Dendritic cell treated with granulocyte-macrophage colony-stimulating factor and Interleukin-4, amounts not matched to agents 40 ng/mL and 50 ng/mL, for 4 days (primary cell): ENCODE data around the gene WFIKKN1.
"Not testable (repeated sequence)": the region's sequence is repeated elsewhere in the genome, so short reads cannot be mapped to it uniquely, and the experiment has no call there.

Experiments used
- H3K27ac Mint-ChIP-seq: one replicate; pipeline ENCODE4 v1.8.0; 2022; ENCODE audit warnings: mild to moderate bottlenecking, mixed read lengths
- H3K27me3 Mint-ChIP-seq: one replicate; pipeline ENCODE4 v1.8.0; 2022; ENCODE audit warnings: mild to moderate bottlenecking, mixed read lengths
- H3K36me3 Mint-ChIP-seq: one replicate; pipeline ENCODE4 v1.8.0; 2022; ENCODE audit warnings: low read depth, mixed read lengths
- H3K4me1 Mint-ChIP-seq: one replicate; pipeline ENCODE4 v1.8.0; 2022; ENCODE audit warnings: low read depth, mixed read lengths
- H3K4me3 Mint-ChIP-seq: one replicate; pipeline ENCODE4 v1.8.0; 2022; ENCODE audit warnings: mild to moderate bottlenecking, moderate library complexity, mixed read lengths
- H3K9me3 Mint-ChIP-seq: one replicate; pipeline ENCODE4 v1.8.0; 2022; ENCODE audit warnings: mixed read lengths
- intact Hi-C: fragments of 100-400 bp; cut with micrococcal nuclease; formaldehyde crosslinking; loops from one replicate; pipeline ENCODE4 v1.15.0; 2022

WFIKKN1 gene

GRCh38 chr16:590188-590814 lies 40.5 kb upstream of the WFIKKN1 start:
- peaks cover 14% of the 10 kb centered on the region for H3K27me3 Mint-ChIP-seq
- H3K36me3 Mint-ChIP-seq: peaks cover 36% of the 10 kb centered on the region
- peak overlapping the region; percentile 99 for H3K27ac Mint-ChIP-seq
- intact Hi-C loops: no loop called here
- H3K4me1 Mint-ChIP-seq: peaks cover 65% of the 10 kb centered on the region
- H3K9me3 Mint-ChIP-seq: no peaks in the 10 kb centered on the region
- H3K4me3 Mint-ChIP-seq: peak overlapping the region; percentile 73

- intact Hi-C loops: no loop called here
- H3K4me1 Mint-ChIP-seq: peaks cover 69% of the 10 kb centered on the region
- H3K27ac Mint-ChIP-seq: peak overlapping the region; percentile 99
- peaks cover 9% of the 10 kb centered on the region for H3K27me3 Mint-ChIP-seq
- peaks cover 40% of the 10 kb centered on the region for H3K36me3 Mint-ChIP-seq
- peak overlapping the region; percentile 73 for H3K4me3 Mint-ChIP-seq
- H3K9me3 Mint-ChIP-seq: no peaks in the 10 kb centered on the region
Observed at GRCh38 chr16:590815-591200, 40.0 kb upstream of the WFIKKN1 start.

DNA sequence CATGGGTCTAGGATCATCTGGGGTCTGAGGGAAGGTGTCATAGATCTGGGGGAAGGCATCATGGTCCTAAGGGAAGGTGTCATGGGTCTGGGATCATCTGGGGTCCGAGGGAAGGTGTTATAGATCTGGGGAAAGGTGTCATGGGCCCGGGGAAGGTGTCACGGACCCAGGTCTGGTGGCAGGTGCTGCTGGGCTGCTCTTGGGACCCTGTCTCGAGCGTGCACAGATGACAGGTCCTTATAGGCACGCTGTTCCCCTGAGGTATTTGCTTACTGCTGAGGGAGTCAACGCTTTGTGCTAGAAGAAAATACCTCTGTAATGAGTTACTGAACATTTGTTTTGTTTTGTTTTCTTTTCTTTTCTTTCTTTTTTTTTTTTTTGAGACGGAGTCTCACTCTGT lies 39.6 kb upstream of the WFIKKN1 start:
- H3K4me1 Mint-ChIP-seq: peaks cover 73% of the 10 kb centered on the region
- peaks cover 5% of the 10 kb centered on the region for H3K27me3 Mint-ChIP-seq
- intact Hi-C loops: no loop called here
- peak overlapping the region; percentile 99 for H3K27ac Mint-ChIP-seq
- H3K36me3 Mint-ChIP-seq: peaks cover 45% of the 10 kb centered on the region
- H3K9me3 Mint-ChIP-seq: no peaks in the 10 kb centered on the region
- peak overlapping the region; percentile 73 for H3K4me3 Mint-ChIP-seq

DNA sequence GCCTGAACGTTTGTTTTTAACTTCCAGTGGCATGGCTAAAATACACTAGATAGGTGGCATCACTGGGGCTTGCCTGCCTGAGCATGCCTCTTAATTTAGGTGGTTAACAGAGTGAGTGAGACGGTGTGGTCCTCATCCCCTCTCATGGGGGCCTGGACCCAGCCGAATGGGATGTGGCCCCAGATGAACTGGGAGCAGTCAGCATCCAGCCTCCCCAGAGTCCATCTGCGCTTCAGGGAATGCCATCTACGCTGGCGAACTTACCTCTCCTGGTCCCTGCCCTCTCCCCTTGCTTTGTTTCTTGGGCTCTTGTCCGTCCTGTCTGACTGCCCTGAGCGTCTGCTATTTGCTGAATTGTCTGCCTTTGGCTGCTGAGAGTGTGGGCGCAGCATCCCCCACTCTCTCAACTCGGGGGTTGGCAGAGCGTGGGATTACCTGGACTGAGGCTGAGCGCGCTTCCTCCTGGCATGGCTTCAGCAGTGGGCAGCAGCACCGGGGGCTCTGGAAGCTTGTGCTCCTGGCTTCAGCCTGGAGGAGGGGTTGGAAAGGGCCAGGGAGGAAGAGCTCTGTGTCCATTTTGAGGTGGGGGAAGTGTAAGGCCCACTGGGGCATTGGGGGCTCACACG lies 38.8 kb upstream of the WFIKKN1 start:
- Mint-ChIP-seq H3K27me3 (peaks cover under 1% of the 10 kb centered on the region), H3K4me1 (peaks cover 81% of the 10 kb centered on the region), H3K9me3 (no peaks in the 10 kb centered on the region), H3K27ac (peak overlapping the region; percentile 68), H3K36me3 (peaks cover 52% of the 10 kb centered on the region), H3K4me3 (no peak overlapping the region)
- intact Hi-C loops: no loop called here

DNA sequence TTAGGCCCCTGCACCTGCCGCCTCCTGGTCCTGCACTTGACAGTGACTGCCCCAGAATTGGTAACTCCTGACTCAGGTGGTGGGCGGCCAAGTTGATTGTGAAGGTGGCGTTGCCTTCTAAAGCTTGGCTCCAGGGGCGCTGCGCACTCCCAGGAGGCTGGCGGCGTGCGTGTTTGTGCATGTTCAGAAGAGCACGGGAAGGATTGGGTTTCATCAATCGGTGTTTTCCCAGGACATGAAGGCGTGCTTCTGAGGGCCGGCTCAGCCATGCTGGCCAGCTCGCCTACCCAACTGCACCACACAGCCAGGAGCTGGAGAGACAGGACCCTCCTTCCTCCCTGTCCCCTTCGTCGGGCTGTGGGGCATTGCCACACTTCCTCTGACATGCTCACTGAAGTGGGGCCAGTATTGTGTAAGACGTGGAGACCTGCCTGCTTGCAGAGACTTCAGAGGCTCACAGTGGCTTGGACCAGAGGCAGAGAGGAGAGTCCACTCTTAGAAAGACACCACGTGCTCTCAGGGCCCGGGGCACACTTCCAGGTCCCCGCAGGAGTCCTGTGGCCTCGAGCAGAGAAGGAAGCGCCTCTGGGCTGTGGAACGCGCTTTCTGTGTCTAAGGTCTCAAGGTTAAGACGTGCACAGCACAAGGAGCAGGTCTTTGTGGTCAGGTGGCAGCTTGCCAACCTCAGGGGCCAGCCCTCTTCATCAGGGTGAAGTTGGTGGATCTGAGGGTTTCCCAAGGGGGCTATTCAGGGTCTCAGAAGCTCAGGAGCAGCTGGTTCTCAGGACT lies 38.1 kb upstream of the WFIKKN1 start:
- peaks cover 56% of the 10 kb centered on the region for H3K36me3 Mint-ChIP-seq
- no peaks in the 10 kb centered on the region for H3K27me3 Mint-ChIP-seq
- intact Hi-C loops: no loop called here
- peaks cover 76% of the 10 kb centered on the region for H3K4me1 Mint-ChIP-seq
- H3K4me3 Mint-ChIP-seq: no peak overlapping the region
- H3K9me3 Mint-ChIP-seq: no peaks in the 10 kb centered on the region
- peak overlapping the region; percentile 68 for H3K27ac Mint-ChIP-seq

DNA sequence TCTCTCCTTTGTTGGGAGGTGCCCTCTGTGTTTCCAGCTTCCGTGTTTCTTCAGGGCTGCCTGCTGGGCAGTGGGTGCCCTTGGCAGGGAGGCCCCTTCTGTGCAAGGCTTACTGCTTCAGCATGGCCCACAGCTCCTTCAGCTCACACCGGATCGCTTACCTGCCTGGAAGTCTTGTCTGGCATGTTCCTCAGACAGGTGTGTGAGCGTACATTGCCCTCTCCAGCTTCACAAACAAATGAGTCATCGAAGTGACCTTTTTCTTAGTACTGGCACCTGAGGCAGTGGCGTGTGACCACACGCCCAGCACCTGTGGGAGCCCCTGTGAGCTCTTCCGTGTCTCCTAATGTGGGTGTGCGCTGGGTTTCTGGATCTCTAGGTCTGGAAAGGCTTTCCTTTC lies 37.4 kb upstream of the WFIKKN1 start:
- intact Hi-C loops: no loop called here
- no peaks in the 10 kb centered on the region for H3K27me3 Mint-ChIP-seq
- H3K36me3 Mint-ChIP-seq: peaks cover 56% of the 10 kb centered on the region
- no peaks in the 10 kb centered on the region for H3K9me3 Mint-ChIP-seq
- H3K4me3 Mint-ChIP-seq: no peak overlapping the region
- peaks cover 69% of the 10 kb centered on the region for H3K4me1 Mint-ChIP-seq
- peak overlapping the region; percentile 68 for H3K27ac Mint-ChIP-seq

GRCh38 chr16:593807-594206 lies 37.0 kb upstream of the WFIKKN1 start:
- H3K4me1 Mint-ChIP-seq: peaks cover 66% of the 10 kb centered on the region
- H3K4me3 Mint-ChIP-seq: no peak overlapping the region
- no peaks in the 10 kb centered on the region for H3K9me3 Mint-ChIP-seq
- H3K27me3 Mint-ChIP-seq: no peaks in the 10 kb centered on the region
- peaks cover 56% of the 10 kb centered on the region for H3K36me3 Mint-ChIP-seq
- intact Hi-C loops: no loop called here
- peak overlapping the region; percentile 68 for H3K27ac Mint-ChIP-seq

- H3K4me3 Mint-ChIP-seq: no peak overlapping the region
- peaks cover 66% of the 10 kb centered on the region for H3K4me1 Mint-ChIP-seq
- intact Hi-C loops: no loop called here
- no peaks in the 10 kb centered on the region for H3K27me3 Mint-ChIP-seq
- peaks cover 57% of the 10 kb centered on the region for H3K36me3 Mint-ChIP-seq
- no peak overlapping the region for H3K27ac Mint-ChIP-seq
- no peaks in the 10 kb centered on the region for H3K9me3 Mint-ChIP-seq
Observed at GRCh38 chr16:595094-595528, 35.7 kb upstream of the WFIKKN1 start.

DNA sequence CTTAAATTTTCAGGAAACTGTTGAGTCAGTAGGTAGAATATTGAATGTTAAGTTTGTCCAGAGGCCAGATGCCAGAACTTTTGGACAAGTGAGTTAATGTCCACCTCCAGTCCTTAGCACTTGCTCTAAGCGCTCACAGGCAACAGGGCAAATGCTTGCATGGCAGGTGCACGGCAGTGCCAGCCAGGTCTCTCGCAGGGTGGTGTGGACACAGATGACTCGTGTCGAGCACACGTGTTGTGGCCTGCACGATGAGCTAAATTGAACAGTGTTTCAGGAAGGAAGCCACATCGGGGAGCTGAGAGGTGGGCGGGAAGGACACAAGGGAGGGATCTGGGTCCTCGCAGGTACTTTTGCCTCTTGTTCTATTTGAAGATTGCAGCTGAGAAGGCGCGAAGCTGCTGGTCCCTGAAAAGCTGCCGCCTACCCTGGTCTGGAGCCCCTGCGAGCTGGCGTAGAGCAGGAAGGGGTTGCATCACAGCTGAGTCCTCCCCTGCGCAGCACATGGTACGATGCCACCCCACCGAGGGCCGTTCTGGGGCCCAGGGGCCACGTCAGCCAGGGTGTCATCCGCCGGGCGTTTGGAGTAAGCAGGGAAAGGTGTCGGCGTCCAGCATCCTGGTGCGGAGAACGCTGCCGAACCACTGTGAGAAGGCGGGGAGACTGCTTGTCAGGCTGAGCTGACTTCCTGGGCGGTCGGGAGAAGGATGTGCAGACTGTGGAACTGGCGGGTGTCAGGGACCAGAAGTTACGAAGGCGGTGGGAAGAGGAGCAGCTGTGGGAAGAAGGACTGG lies 34.6 kb upstream of the WFIKKN1 start:
- Mint-ChIP-seq H3K27ac (peak overlapping the region; percentile 72), H3K27me3 (no peaks in the 10 kb centered on the region), H3K4me1 (peaks cover 58% of the 10 kb centered on the region), H3K36me3 (peaks cover 58% of the 10 kb centered on the region), H3K9me3 (no peaks in the 10 kb centered on the region), H3K4me3 (no peak overlapping the region)
- intact Hi-C loops: no loop called here

DNA sequence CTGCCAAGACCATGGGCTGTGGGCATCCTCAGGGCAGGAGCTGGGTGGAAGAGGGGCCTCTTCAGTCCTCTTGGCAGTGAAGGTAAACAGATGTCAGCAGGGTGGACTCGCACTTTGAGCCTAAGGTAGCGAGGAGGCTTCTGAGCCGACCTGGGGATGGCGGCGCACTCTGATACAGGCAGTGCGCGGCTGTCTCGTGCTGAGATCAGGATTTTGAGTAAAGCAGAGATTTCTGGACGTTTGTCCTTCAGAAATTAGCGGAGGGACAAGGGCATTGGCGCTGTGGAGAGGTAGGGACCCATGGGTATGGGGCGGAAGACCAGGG lies 34.1 kb upstream of the WFIKKN1 start:
- Mint-ChIP-seq H3K36me3 (peaks cover 58% of the 10 kb centered on the region), H3K27ac (peak overlapping the region; percentile 72), H3K27me3 (no peaks in the 10 kb centered on the region), H3K9me3 (no peaks in the 10 kb centered on the region), H3K4me3 (no peak overlapping the region), H3K4me1 (peaks cover 53% of the 10 kb centered on the region)
- intact Hi-C loops: no loop called here

GRCh38 chr16:597655-598054 lies 33.1 kb upstream of the WFIKKN1 start:
- H3K27me3 Mint-ChIP-seq, H3K9me3 Mint-ChIP-seq, intact Hi-C loops, H3K27ac Mint-ChIP-seq, H3K4me3 Mint-ChIP-seq: not testable (repeated sequence)
- Mint-ChIP-seq H3K36me3 (peaks cover 58% of the 10 kb centered on the region), H3K4me1 (peaks cover 43% of the 10 kb centered on the region)

- Mint-ChIP-seq H3K27me3 (no peaks in the 10 kb centered on the region), H3K27ac (no peak overlapping the region), H3K4me3 (no peak overlapping the region), H3K4me1 (peaks cover 37% of the 10 kb centered on the region), H3K9me3 (no peaks in the 10 kb centered on the region), H3K36me3 (peaks cover 47% of the 10 kb centered on the region)
- intact Hi-C loops: no loop called here
Observed at GRCh38 chr16:598823-599739, 31.7 kb upstream of the WFIKKN1 start.

- no peak overlapping the region for H3K27ac Mint-ChIP-seq
- H3K4me1 Mint-ChIP-seq: peaks cover 21% of the 10 kb centered on the region
- H3K27me3 Mint-ChIP-seq: no peaks in the 10 kb centered on the region
- intact Hi-C loops: no loop called here
- H3K4me3 Mint-ChIP-seq: no peak overlapping the region
- peaks cover 8% of the 10 kb centered on the region for H3K9me3 Mint-ChIP-seq
- H3K36me3 Mint-ChIP-seq: peaks cover 43% of the 10 kb centered on the region
Observed at GRCh38 chr16:600781-601180, 30.0 kb upstream of the WFIKKN1 start.
